PC-3 (cell line): ENCODE results near the gene IRAK1. TPM values are rescaled to one million over a fixed set of nuclear protein-coding genes. Genes with fewer than 3 reads are reported as not detected.

Experiments
- ATAC-seq: fragments of 200-7000 bp; cut with Tn5 transposase; 2 replicates; pipeline ENCODE4 v1.9.1; 2020; ENCODE audit warnings: mild to moderate bottlenecking, moderate library complexity
- BruUV-seq: library from RNA; stranded (reverse); fragments of 400-500 nt; replicated peaks from 2 replicates; lab custom pipeline; 2021; lab: Mats Ljungman, UMichigan
- CTCF ChIA-PET: fragments of 300-600 bp; sonication (Branson Sonifier 250); formaldehyde crosslinking; loops from one replicate; lab custom pipeline; 2022; ENCODE audit warnings: antibody characterized with exemption; lab: Charles Lee
- POLR2A ChIA-PET: fragments of 300-600 bp; sonication (Branson Sonifier 250); formaldehyde crosslinking; loops from one replicate; lab custom pipeline; 2022; ENCODE audit warnings: antibody characterized with exemption; ENCODE audit not compliant: unreplicated experiment; lab: Charles Lee
- DNase-seq: peaks from one replicate; pipeline ENCODE4 v3.0.0-alpha.2; 2015
- H2AFZ ChIP-seq: fragments of 300-600 bp; sonication (generic); 2 replicates; pipeline ENCODE4 v1.6.0; 2016; ENCODE audit warnings: antibody characterized with exemption, low read length
- H3F3A ChIP-seq: fragments of 300-600 bp; sonication (generic); one replicate; pipeline ENCODE4 v1.6.0; 2017; ENCODE audit warnings: antibody characterized with exemption, low read length, control low read depth, mild to moderate bottlenecking; ENCODE audit not compliant: unreplicated experiment
- H3K27ac ChIP-seq: fragments of 300-600 bp; sonication (generic); 2 replicates; pipeline ENCODE4 v1.5.1; 2016; ENCODE audit warnings: mild to moderate bottlenecking, low read length
- H3K27me3 ChIP-seq: fragments of 300-600 bp; sonication (generic); 2 replicates; pipeline ENCODE4 v1.6.1; 2016; ENCODE audit warnings: low read length, mixed read lengths
- H3K36me3 ChIP-seq: fragments of 300-600 bp; sonication (generic); 2 replicates; pipeline ENCODE4 v1.6.1; 2016; ENCODE audit warnings: low read depth, mixed run types, low read length, mixed read lengths
- H3K4me1 ChIP-seq: fragments of 300-600 bp; sonication (generic); 2 replicates; pipeline ENCODE4 v1.5.1; 2016; ENCODE audit warnings: low read length; ENCODE audit not compliant: insufficient read depth
- H3K4me2 ChIP-seq: fragments of 300-600 bp; sonication (generic); 2 replicates; pipeline ENCODE4 v1.6.0; 2016; ENCODE audit warnings: low read length
- H3K4me3 ChIP-seq: fragments of 300-600 bp; sonication (generic); 2 replicates; pipeline ENCODE4 v1.5.1; 2016; ENCODE audit warnings: mild to moderate bottlenecking, low read length, mixed read lengths
- H3K79me2 ChIP-seq: fragments of 300-600 bp; sonication (generic); 2 replicates; pipeline ENCODE4 v1.6.1; 2017; ENCODE audit warnings: low read length, mixed read lengths
- H3K9ac ChIP-seq: fragments of 300-600 bp; sonication (generic); 2 replicates; pipeline ENCODE4 v1.6.0; 2016; ENCODE audit warnings: mild to moderate bottlenecking, low read length
- H3K9me2 ChIP-seq: fragments of 300-600 bp; sonication (generic); replicated peaks from 2 replicates; pipeline ENCODE4 v1.6.1; 2016; ENCODE audit warnings: mixed run types, low read length, mixed read lengths
- H3K9me3 ChIP-seq: fragments of 300-600 bp; sonication (generic); 2 replicates; pipeline ENCODE4 v1.6.1; 2016; ENCODE audit warnings: low read length, mixed read lengths
- H4K20me1 ChIP-seq: fragments of 300-600 bp; sonication (generic); 2 replicates; pipeline ENCODE4 v1.6.1; 2016; ENCODE audit warnings: low read length, mixed read lengths
- CTCF ChIP-seq: fragments of 300-600 bp; sonication (generic); conservative IDR thresholded peaks from 2 replicates; pipeline ENCODE4 v1.5.1; 2017; ENCODE audit warnings: antibody characterized with exemption, low read depth, mild to moderate bottlenecking, low read length
- EZH2 ChIP-seq: fragments of 300-600 bp; sonication (generic); IDR thresholded peaks from one replicate; pipeline ENCODE4 v1.6.1; 2017; ENCODE audit warnings: antibody characterized with exemption, mild to moderate bottlenecking, low read length; ENCODE audit not compliant: unreplicated experiment
- EZH2phosphoT487 ChIP-seq: fragments of 300-600 bp; sonication (generic); IDR thresholded peaks from 2 replicates; pipeline ENCODE4 v1.6.1; 2018; ENCODE audit warnings: mild to moderate bottlenecking, antibody characterized with exemption, low read length, borderline replicate concordance
- intact Hi-C: fragments of 100-400 bp; cut with micrococcal nuclease; formaldehyde crosslinking; loops from 2 replicates; pipeline ENCODE4 v1.9.0; 2023
- total RNA-seq: library from RNA; depleted of rRNA; stranded (reverse); fragments of >200 nt; gene quantifications from 2 replicates; pipeline ENCODE4 v1.2.3, GENCODE V29; 2014

The IRAK1 gene
- total RNA-seq, 1 experiment from 2014 or later, result 366 TPM

- peaks cover 24% of the 10 kb centered on the region for H3K4me1 ChIP-seq
- peaks cover 45% of the 10 kb centered on the region for H3K79me2 ChIP-seq
- no TSS peak for BruUV-seq
- no peak overlapping the region; the same call in 1 of the 2 replicates for H3K4me3 ChIP-seq
- intact Hi-C loops, result no loop called here
- H3K4me2 ChIP-seq, result peak overlapping the region; percentile 98; the same call in 1 of the 2 replicates
- ChIA-PET POLR2A (no interaction called here), CTCF (no interaction called here)
- H3K9me2 ChIP-seq, result no peaks in the 10 kb centered on the region
- H3K36me3 ChIP-seq, result peaks cover 11% of the 10 kb centered on the region
- no peak for TF ChIP-seq EZH2
- no peak for TF ChIP-seq CTCF
- no peak for TF ChIP-seq EZH2phosphoT487
- no peak overlapping the region for H3K9ac ChIP-seq
- no peak for DNase-seq
- no peaks in the 10 kb centered on the region for H4K20me1 ChIP-seq
- H3F3A ChIP-seq, result no peaks in the 10 kb centered on the region
- no peaks in the 10 kb centered on the region for H3K9me3 ChIP-seq
- no peaks in the 10 kb centered on the region for H3K27me3 ChIP-seq
- H2AFZ ChIP-seq, result no peak overlapping the region
- no peak for ATAC-seq
- no peak overlapping the region for H3K27ac ChIP-seq
Observed at GRCh38 chrX:154021131-154021611, 1.5 kb upstream of the IRAK1 start.

- no peak for ATAC-seq
- peak overlapping the region; percentile 97 for H3K9ac ChIP-seq
- no peaks in the 10 kb centered on the region for H3K9me2 ChIP-seq
- 0 out of 2 replicates have a peak overlapping the region, but pooled peaks have one; percentile 63 for H2AFZ ChIP-seq
- peaks cover 17% of the 10 kb centered on the region for H3K36me3 ChIP-seq
- TSS peak; percentile 81 for BruUV-seq
- H4K20me1 ChIP-seq, result no peaks in the 10 kb centered on the region
- H3K27me3 ChIP-seq, result no peaks in the 10 kb centered on the region
- no peak for DNase-seq
- no peaks in the 10 kb centered on the region for H3K9me3 ChIP-seq
- peak overlapping the region; percentile 79 for H3K27ac ChIP-seq
- H3K4me1 ChIP-seq, result peaks cover 24% of the 10 kb centered on the region
- POLR2A ChIA-PET, result interaction anchor here (0.6 kb wide), 1 partner anchor 506 kb away, joined by 3 read pairs; no protein-coding TSS in a partner anchor
- TF ChIP-seq EZH2 (no peak), EZH2phosphoT487 (no peak), CTCF (no peak)
- H3K4me2 ChIP-seq, result peak overlapping the region; percentile 98
- H3K4me3 ChIP-seq, result peak overlapping the region; percentile 72
- intact Hi-C loops, result no loop called here
- H3F3A ChIP-seq, result no peaks in the 10 kb centered on the region
- H3K79me2 ChIP-seq, result peaks cover 50% of the 10 kb centered on the region
- CTCF ChIA-PET, result interaction anchor here (0.5 kb wide), 1 partner anchor 373 kb away, joined by 4 read pairs; the partner anchor contains the start of gene DUSP9
Observed at GRCh38 chrX:154020536-154021115, 924 bp upstream of the IRAK1 start.
